ENCODE data around the gene TTLL1.

Gene TTLL1

DNA sequence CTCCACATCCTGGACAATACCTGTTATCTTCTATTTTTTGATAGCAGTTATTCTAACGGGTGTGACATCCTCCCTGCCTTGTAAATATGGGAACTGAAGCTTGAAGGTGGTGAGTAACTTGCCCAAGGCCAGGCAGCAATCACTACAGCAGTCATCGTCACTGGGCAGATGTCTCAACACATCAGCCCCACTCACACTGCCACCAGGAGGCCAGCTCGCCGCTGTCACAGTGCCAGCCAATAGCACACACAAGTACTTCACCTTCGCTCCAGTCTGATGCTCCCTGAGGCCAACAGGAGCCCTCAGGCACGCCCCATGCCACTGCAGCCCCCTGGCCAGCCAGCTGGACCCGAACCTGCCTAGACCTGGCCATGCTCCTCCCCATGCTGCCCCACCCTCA lies 4.9 kb upstream of the TTLL1 start:
- TF ChIP-seq, protein P1, sequence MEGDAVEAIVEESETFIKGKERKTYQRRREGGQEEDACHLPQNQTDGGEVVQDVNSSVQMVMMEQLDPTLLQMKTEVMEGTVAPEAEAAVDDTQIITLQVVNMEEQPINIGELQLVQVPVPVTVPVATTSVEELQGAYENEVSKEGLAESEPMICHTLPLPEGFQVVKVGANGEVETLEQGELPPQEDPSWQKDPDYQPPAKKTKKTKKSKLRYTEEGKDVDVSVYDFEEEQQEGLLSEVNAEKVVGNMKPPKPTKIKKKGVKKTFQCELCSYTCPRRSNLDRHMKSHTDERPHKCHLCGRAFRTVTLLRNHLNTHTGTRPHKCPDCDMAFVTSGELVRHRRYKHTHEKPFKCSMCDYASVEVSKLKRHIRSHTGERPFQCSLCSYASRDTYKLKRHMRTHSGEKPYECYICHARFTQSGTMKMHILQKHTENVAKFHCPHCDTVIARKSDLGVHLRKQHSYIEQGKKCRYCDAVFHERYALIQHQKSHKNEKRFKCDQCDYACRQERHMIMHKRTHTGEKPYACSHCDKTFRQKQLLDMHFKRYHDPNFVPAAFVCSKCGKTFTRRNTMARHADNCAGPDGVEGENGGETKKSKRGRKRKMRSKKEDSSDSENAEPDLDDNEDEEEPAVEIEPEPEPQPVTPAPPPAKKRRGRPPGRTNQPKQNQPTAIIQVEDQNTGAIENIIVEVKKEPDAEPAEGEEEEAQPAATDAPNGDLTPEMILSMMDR (IDR thresholded peaks at IDR 0.05): no peak

DNA sequence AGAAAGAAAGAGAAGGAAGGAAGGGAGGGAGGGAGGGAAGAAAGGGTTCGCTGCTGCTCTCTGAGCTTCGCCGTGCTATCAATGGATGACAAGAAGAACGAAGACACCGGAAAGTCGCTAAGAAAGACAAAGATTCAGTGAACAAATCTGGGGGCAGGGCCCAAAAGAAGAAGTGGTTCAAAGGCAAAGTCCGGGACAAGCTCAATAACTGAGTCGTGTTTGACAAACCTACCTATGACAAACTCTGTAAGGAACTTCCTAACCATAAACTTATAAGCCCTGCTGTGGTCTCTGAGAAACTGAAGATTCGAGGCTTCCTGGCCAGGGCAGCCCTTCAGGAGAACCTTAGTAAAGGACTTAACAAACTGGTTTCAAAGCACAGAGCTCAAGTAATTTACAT lies 2.9 kb upstream of the TTLL1 start:
- TF ChIP-seq, protein P1 (IDR thresholded peaks at IDR 0.05): no peak

DNA sequence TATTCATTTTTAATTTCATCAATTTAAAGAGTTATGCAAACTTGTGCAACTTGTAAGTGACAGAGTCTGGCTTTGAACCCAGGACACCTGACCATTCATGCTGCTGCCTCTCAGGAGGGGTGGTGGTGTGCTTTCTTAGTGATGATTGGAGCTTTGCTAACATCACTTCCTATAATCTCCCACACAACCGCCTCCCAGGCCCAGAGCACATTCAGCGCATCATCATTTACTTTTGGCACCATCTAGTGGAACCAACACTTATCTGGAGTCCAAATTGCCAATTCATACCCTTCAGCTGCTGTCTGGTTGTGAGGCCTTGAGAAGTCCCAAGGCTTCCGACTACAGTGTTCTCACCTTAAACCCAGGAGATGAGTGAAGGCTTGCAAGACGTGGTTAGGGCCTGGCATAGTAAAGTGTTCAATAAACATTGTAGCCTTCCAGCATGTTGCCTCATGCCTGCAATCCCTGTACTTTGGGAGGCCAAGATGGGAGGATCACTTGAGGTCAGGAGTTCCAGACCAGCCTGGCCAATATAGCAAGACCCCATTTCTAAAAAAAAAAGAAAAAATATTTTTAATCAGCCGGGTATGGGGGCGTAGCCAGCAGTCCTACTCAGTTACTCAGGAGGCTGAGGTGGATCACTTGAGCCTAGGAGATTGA lies 1.1 kb upstream of the TTLL1 start:
- TF ChIP-seq, protein P1 (IDR thresholded peaks at IDR 0.05): peak; percentile 51; the same call in 1 of the 2 replicates

- TF ChIP-seq, protein P1 (IDR thresholded peaks at IDR 0.05): no peak
Measured at GRCh38 chr22:43088627-43088983, 586 bp downstream of the TTLL1 start.

DNA sequence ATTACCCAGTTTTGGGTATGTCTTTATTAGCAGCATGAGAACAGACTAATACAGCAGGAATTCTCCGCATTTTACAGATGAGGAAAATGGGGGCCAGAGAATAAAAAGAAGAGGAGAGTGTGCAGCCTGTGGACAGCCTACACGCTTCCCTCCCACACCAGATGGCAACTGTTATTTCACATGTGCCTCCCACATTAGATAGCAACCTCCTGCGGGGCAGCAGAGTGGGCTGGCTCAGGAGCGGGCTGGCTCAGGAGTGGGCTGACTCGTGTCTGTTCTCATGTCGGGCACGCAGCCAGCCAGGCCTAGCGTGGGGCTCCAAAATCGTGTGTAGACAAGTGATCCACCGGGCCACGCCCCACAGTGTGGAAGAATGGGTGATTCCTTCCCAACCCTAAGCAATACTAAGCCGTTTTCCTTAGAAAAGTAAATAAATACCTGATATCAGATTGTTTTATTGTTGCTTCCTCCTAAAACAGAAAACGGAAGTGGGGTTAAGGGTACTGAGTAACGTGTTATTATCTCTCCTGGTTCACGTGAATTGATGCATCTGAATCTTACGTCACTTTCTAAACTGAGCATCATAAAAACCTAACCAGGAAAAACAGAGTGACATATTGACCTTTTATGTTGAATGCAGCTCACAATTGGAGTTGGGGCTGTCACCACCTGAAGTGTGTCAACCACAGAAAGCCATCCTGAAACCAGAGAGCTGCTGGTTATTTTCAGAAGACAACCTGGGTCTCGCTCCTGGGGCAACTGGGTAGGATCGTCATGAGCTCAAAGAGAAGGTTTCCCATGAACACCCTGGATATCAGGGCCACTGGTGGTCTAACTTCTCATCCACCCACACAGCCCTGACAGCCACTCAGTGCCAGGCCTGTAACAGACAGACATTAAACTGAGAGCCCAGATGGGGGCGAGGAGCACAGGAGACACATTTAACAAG lies 3.3 kb downstream of the TTLL1 start:
- TF ChIP-seq, protein P1 (IDR thresholded peaks at IDR 0.05): no peak

DNA sequence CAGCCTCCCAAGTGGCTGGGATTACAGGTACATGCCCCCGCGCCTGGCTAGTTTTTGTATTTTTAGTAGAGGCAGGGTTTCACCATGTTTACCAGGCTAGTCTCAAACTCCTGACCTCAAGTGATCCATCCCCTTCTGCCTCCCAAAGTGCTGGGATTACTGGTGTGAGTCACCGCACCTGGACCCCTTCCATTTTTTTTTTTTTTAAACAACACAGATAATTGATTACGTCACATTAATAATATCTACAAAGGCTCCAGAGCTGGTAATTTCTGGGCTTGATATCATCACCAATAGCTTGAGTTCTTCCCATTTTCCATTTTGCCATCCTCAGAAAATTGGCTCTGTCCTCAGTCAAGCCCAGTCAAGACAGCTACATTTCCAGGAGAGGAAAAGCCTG lies 7.2 kb downstream of the TTLL1 start:
- TF ChIP-seq, protein P1 (IDR thresholded peaks at IDR 0.05): no peak

GRCh38 chr22:43080616-43081015 lies 8.6 kb downstream of the TTLL1 start:
- TF ChIP-seq, protein P1 (IDR thresholded peaks at IDR 0.05): no peak

Measured in LNCAP (cell line).